ENCODE measurements around the gene CFAP46. TPM values are rescaled to one million over a fixed set of nuclear protein-coding genes. Genes with fewer than 3 reads are reported as not detected.
A peak's percentile ranks its signal among the peaks of the same experiment; 100 is the strongest.

CFAP46 gene
- total and polyA plus RNA-seq, 2 donors (not counting 1 experiment from before 2014, with no cell fraction given) = 0.07 TPM; not detected in 1

DNA sequence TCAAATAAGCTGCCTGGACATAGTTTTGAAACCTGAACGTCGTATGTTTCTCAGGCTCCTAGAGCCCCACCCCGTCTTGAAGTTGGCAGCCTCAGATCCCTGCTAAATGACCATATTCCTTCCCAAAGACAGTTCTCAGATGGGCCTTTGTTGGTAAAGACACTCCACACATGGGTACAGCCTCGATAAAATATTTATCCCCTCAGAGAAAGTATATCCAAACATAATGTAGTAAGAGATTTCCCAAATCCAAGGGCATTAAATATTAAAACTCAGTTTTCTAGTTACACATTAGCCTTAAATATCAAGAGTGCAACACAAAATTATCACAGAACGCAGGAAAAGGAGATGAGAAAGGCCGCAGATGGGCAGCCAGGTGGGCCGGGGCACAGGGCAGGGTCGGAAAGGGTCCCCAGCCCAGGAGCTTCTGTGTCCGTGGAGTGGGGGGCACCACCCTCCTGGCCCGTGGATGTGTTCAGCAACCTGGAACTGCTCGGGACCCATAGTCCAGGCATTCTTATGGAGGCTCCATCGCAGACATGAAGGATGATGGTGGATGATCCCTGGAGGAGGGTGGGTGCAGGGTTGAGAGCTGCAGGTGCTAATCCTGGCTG, 1.5 kb upstream of the CFAP46 start:
- ATAC-seq (ENCODE audit: low read depth) = no peak
- H3K9ac ChIP-seq (ENCODE audit: low read length) = no peak overlapping the region
- H3K27ac ChIP-seq (ENCODE audit: low read length in 2 of 2) = no peak overlapping the region
- Mint-ChIP-seq H3K4me1 (peaks cover 27% of the 10 kb centered on the region), H3K9me3 (ENCODE audit: insufficient read depth) (no peaks in the 10 kb centered on the region), H3K27ac (no peak overlapping the region), H3K27me3 (peaks cover 55% of the 10 kb centered on the region), H3K4me3 (peak overlapping the region; percentile 64)
- H3K4me1 ChIP-seq (ENCODE audit: control insufficient read depth in 2 of 2, insufficient read depth in 2 of 2, low read length in 2 of 2) = peaks cover 19 to 25% of the 10 kb centered on the region in 2 donors
- H4K20me1 ChIP-seq (ENCODE audit: control insufficient read depth, insufficient read depth, low read length, poor library complexity, severe bottlenecking) = no peaks in the 10 kb centered on the region
- intact Hi-C loops (cut with micrococcal nuclease) = no loop called here
- TF ChIP-seq, protein P1, sequence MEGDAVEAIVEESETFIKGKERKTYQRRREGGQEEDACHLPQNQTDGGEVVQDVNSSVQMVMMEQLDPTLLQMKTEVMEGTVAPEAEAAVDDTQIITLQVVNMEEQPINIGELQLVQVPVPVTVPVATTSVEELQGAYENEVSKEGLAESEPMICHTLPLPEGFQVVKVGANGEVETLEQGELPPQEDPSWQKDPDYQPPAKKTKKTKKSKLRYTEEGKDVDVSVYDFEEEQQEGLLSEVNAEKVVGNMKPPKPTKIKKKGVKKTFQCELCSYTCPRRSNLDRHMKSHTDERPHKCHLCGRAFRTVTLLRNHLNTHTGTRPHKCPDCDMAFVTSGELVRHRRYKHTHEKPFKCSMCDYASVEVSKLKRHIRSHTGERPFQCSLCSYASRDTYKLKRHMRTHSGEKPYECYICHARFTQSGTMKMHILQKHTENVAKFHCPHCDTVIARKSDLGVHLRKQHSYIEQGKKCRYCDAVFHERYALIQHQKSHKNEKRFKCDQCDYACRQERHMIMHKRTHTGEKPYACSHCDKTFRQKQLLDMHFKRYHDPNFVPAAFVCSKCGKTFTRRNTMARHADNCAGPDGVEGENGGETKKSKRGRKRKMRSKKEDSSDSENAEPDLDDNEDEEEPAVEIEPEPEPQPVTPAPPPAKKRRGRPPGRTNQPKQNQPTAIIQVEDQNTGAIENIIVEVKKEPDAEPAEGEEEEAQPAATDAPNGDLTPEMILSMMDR (IDR thresholded peaks at IDR 0.05) = no peak
- no peak for TF ChIP-seq EZH2 (IDR thresholded peaks at IDR 0.05; ENCODE audit: borderline replicate concordance, insufficient read depth, low read depth, low read length, poor library complexity, severe bottlenecking)
- WGBS (ENCODE audit: insufficient coverage) = 93% methylated on average over 10 of the region's 12 CpGs
- H3K36me3 ChIP-seq (replicated peaks in 1 of 2; ENCODE audit: control extremely low read depth in 1 of 2, control insufficient read depth in 1 of 2, extremely low read depth in 1 of 2, insufficient read depth in 2 of 2, low read length in 1 of 2) = no peaks in the 10 kb centered on the region
- ChIA-PET POLR2A (no interaction called here), CTCF (no interaction called here)
- no peak overlapping the region for H3K4me2 ChIP-seq (replicated peaks; ENCODE audit: low read depth, low read length, poor library complexity, severe bottlenecking)
- H3K27me3 ChIP-seq (replicated peaks in 1 of 4; ENCODE audit: control extremely low read depth in 1 of 4, control insufficient read depth in 3 of 4, insufficient read depth in 4 of 4, low read length in 3 of 4) = peaks cover 0 to 49% (median 16%) of the 10 kb centered on the region in 4 experiments
- no peaks in the 10 kb centered on the region for H3K79me2 ChIP-seq (ENCODE audit: control insufficient read depth, insufficient read depth, low read length)
- DNase-seq = no peak
- H3K9me3 ChIP-seq (ENCODE audit: control extremely low read depth in 1 of 3, control insufficient read depth in 2 of 3, insufficient read depth in 1 of 3, low read length in 2 of 3) = peaks cover 0 to 4% (median 0%) of the 10 kb centered on the region in 3 donors
- no peak overlapping the region for H3K4me3 ChIP-seq (ENCODE audit: control extremely low read depth in 1 of 5, extremely low read depth in 1 of 5, insufficient read depth in 1 of 5, low read depth in 2 of 5, low read length in 4 of 5)
- no peak overlapping the region for H2AFZ ChIP-seq (ENCODE audit: insufficient read depth, low read depth, low read length, poor library complexity, severe bottlenecking)

DNA sequence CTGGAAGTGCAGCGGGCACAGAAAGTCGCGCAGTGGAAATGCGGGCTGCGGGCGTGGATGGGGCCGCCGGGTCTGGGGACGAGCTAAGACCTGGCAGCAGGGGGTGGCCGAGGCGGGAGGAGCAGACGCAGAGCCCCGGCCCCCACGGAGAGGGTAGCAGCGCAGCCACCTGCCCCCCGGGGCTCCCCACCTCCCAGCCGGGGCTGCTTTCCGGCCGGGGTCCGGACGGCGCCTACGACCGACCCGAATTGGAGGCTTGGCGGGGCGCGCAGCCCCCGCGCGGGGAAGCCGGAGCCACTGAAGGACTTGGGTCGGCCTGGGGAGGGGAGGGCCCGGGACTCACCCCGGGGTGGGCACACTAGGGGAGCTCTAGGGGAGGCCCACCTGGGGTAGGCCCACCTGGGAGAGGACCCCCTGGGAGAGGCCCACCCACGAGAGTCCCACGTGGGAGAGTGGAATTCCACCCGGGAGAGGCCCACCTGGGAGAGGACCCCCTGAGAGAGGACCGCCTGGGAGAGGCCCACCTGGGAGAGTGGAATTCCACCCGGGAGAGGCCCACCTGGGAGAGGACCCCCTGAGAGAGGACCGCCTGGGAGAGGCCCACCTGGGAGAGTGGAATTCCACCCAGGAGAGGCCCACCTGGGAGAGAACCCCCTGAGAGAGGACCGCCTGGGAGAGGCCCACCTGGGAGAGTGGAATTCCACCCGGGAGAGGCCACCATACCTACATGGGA, 854 bp upstream of the CFAP46 start:
- ATAC-seq (ENCODE audit: low read depth) = no peak
- H3K27me3 Mint-ChIP-seq = peaks cover 62% of the 10 kb centered on the region
- Histone ChIP-seq H2AFZ (ENCODE audit: insufficient read depth, low read depth, low read length, poor library complexity, severe bottlenecking) (no peak overlapping the region), H3K9ac (ENCODE audit: low read length) (peak overlapping the region; percentile 32), H3K9me3 (ENCODE audit: control extremely low read depth in 1 of 3, control insufficient read depth in 2 of 3, insufficient read depth in 1 of 3, low read length in 2 of 3) (peaks cover 0 to 4% (median 0%) of the 10 kb centered on the region in 3 donors), H3K79me2 (ENCODE audit: control insufficient read depth, insufficient read depth, low read length) (no peaks in the 10 kb centered on the region), H3K4me2 (replicated peaks; ENCODE audit: low read depth, low read length, poor library complexity, severe bottlenecking) (peak overlapping the region; percentile 81), H3K4me1 (ENCODE audit: control insufficient read depth in 2 of 2, insufficient read depth in 2 of 2, low read length in 2 of 2) (peaks cover 19 to 25% of the 10 kb centered on the region in 2 donors), H3K4me3 (ENCODE audit: control extremely low read depth in 1 of 5, extremely low read depth in 1 of 5, insufficient read depth in 1 of 5, low read depth in 2 of 5, low read length in 4 of 5) (peak overlapping the region in 2 of 5 experiments; percentile 36 to 38), H3K27me3 (replicated peaks in 1 of 4; ENCODE audit: control extremely low read depth in 1 of 4, control insufficient read depth in 3 of 4, insufficient read depth in 4 of 4, low read length in 3 of 4) (peaks cover 0 to 54% (median 17%) of the 10 kb centered on the region in 4 experiments), H4K20me1 (ENCODE audit: control insufficient read depth, insufficient read depth, low read length, poor library complexity, severe bottlenecking) (no peaks in the 10 kb centered on the region), H3K36me3 (replicated peaks in 1 of 2; ENCODE audit: control extremely low read depth in 1 of 2, control insufficient read depth in 1 of 2, extremely low read depth in 1 of 2, insufficient read depth in 2 of 2, low read length in 1 of 2) (no peaks in the 10 kb centered on the region), H3K27ac (ENCODE audit: low read length in 2 of 2) (no peak overlapping the region)
- H3K9me3 Mint-ChIP-seq (ENCODE audit: insufficient read depth) = no peaks in the 10 kb centered on the region
- peak overlapping the region; percentile 80 for H3K4me3 Mint-ChIP-seq
- ChIA-PET CTCF (no interaction called here), POLR2A (no interaction called here)
- H3K4me1 Mint-ChIP-seq = peaks cover 27% of the 10 kb centered on the region
- no peak overlapping the region for H3K27ac Mint-ChIP-seq
- 36% methylated on average over 42 of the region's 43 CpGs for WGBS (ENCODE audit: insufficient coverage)
- DNase-seq = no peak
- intact Hi-C loops (cut with micrococcal nuclease) = no loop called here
- TF ChIP-seq, protein P1 (IDR thresholded peaks at IDR 0.05) = no peak
- TF ChIP-seq EZH2 (IDR thresholded peaks at IDR 0.05; ENCODE audit: borderline replicate concordance, insufficient read depth, low read depth, low read length, poor library complexity, severe bottlenecking) = no peak
